Measurements from ENCODE around the gene C2orf76.
A peak's percentile ranks its signal among the peaks of the same experiment; 100 is the strongest.
"Not testable (repeated sequence)": the region's sequence is repeated elsewhere in the genome, so short reads cannot be mapped to it uniquely, and the experiment has no call there.

Gene C2orf76

DNA sequence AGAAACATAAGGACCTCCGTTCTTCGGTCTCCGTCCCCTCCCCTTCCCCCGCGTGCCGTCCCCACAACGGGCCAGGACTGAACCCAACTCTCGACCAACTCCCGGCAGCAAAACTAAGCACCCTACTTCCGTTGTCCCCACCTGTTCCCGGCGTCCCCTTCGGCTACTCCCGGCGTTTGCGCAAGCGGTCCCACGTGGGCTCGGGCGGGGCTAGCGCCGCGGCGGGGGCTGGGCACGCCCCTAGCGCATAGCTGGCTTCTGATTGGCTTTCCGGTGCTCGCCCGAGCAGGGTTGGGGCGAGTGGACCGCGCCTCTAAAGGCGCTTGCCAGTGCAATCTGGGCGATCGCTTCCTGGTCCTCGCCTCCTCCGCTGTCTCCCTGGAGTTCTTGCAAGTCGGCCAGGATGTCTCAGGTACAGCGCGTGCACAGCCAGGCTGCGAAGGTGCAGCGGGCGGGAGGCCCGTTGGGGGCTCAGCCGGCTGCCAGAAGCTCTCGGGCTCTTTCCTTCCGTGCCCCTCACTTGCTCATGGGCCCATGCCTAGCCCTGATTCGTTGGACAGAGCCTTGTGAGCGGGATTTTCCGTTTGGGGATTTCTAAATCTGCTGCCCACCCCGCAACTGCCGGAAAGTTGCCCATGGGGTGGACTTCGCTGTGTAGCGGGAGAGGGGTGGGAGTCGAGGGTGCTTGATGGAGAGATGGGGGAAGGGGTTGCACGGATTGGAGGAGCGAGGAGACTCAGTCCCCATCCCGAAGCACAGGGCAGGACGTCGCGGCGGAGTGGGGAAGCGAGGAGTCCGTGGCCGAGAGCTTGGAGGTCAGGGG lies at the start of gene C2orf76, which contains the start of gene DBI:
Gene C2orf76, minus strand, starts transcription at position 186 of the 823 bp plus-strand sequence. CDS start 26,875 bp downstream, outside the sequence.
Gene DBI, plus strand, starts transcription at position 329 of the 823 bp plus-strand sequence. Its CDS starts 75 bp downstream, at position 404.
- peak; percentile 77 to 87 (median 82) for DNase-seq (ENCODE audit: low read depth in 3 of 3)

DNA sequence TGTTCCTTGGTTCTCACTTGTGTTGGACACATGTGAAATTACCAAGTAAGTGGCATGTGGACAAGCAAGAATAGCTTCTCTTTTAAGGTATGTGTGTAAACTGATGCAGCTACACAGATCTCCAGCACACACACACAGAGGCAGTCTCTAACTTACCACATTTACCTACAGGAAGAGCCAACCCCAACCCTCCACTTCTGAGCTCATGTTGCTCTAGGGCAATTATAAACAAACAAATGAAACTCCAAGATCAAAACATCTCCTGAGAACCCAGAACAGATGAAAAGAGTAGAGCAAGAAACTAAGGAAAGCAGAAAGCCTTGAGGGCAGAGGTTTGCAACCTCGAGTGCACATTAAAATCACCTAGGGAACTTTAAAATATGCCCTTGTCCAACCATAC lies 49.0 kb upstream of the C2orf76 start:
- DNase-seq (ENCODE audit: low read depth in 3 of 3) = no peak

DNA sequence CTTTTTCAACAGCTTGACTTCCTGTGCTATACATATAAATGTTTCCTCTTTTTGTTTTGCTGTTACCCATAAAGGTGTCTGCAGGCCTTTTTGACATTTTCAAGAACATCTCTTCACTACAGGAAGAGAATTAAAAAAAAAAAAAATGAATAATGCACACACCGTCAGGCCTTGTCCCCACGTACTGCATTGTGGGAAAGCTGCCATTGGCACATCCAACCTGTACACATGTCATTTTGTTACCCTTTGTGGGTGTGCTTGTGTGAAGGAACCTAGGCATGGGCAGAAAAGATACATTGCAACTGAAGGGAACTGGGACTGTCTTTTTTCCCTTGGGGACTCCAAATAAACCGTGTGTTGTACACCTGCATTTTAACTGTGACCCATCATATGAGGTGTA lies 48.3 kb upstream of the C2orf76 start:
- no peak for DNase-seq (ENCODE audit: low read depth in 3 of 3)

DNA sequence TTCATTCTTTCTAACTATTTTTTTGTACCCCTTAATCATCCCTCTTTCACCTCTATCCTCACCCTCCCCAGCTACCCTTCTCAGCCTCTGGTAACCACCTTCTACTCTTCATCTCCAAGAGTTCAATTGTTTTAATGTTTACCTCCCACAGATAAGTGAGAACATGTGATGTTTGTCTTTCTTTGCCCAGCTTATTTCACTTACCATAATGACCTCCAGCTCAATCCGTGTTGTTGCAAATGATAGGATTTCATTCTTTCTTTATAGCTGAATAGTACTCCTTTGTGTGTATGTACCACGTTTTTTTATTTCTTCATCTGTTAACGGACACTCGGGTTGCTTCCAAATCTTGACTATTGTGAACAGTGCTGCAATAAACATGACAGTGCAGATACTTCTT lies 42.9 kb upstream of the C2orf76 start:
- DNase-seq (ENCODE audit: low read depth in 3 of 3) = no peak

- DNase-seq (ENCODE audit: low read depth in 3 of 3) = no peak
Observed at GRCh38 chr2:119408221-119408619, 41.6 kb upstream of the C2orf76 start.

- DNase-seq (ENCODE audit: low read depth in 3 of 3) = no peak
Observed at GRCh38 chr2:119407430-119408220, 41.0 kb upstream of the C2orf76 start.

- DNase-seq (ENCODE audit: low read depth in 3 of 3) = no peak
Observed at GRCh38 chr2:119405151-119405550, 38.5 kb upstream of the C2orf76 start.

DNA sequence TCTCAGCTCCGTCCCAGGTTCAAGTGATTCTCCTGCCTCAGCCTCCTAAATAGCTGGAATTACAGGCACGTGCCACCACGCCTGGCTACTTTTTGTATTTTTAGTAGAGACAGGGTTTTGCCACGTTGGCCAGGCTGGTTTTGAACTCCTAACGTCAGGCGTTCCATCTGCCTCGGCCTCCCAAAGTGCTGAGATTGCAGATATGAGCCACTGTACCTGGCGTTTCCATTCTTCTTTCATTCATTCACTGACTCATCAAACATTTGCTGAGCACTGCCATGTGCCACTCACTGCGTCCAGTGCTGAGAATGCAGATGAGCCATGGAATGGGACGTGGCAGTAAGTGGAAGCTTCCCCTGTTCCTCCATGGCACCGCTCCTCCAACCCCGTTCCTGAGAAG lies 37.0 kb upstream of the C2orf76 start:
- DNase-seq (ENCODE audit: low read depth in 3 of 3) = not testable (repeated sequence)

- DNase-seq (ENCODE audit: low read depth in 3 of 3) = no peak
Observed at GRCh38 chr2:119402645-119403560, 36.3 kb upstream of the C2orf76 start.

- DNase-seq (ENCODE audit: low read depth in 3 of 3) = no peak
Observed at GRCh38 chr2:119402106-119402505, 35.5 kb upstream of the C2orf76 start.

- no peak for DNase-seq (ENCODE audit: low read depth in 3 of 3)
Observed at GRCh38 chr2:119397196-119397595, 30.6 kb upstream of the C2orf76 start.

DNA sequence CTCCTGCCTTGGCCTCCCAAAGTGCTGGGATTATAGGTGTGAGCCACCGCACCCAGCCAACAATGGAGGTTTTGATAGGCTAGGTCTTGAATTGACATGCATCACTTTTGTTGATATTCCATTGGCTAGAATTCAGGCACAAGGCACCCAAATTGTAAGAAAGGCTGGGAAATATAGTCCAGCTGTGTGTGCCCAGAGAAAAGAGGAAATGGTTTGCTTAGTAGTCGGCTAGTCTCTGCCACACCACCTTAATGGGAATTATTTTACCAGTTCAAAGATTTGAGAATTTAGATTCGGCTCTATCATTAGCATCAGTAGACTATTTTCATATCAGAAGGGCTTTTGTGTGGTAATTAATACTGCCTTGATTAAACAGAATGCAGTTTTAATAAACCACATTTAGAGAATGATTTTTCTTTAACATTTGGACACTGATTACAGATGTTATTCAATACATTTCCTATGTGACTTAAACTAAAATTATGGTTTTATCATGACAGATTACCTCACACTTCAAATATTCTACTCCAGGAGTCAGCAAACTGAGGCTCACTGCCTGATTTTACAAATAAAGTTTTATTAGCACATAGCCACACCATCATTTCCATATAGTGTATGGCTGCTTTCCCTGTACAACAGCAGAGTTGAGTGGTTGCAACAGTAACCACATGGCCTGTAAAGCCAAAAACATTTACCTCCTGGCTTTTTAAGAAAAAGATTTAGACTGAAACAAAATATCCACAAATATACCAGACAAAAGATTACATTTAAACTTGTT lies 27.5 kb upstream of the C2orf76 start:
- DNase-seq (ENCODE audit: low read depth in 3 of 3) = no peak

DNA sequence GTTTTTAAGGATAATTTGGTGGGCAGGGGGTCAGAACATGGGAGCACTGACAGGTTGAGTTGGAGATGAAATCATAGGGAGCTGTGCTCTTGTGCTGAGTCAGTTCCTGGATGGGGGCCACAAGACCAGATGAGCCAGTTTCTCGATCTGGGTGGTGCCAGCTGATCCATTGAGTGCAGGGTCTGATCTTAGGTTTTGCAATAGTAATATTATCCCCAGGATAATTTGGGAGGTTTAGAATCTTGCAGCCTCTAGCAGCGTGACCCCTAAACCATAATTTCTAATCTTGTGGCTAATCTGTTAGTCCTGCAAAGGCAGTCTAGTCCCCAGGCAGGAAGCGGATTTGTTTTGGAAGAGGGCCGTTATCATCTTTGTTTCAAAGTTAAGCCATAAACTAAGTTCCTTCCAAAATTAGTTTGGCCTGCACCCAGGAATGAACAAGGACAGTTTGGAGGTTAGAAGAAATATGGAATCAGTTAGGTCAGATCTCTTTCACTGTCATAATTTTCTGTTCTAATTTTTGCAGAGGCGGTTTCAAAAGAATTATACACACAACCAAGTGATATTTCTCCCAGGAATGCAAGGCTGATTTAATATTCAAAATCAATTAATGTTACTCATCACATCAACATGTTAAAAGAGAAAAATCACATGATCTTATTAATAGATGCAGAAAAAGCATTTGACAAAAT lies 23.1 kb upstream of the C2orf76 start:
- no peak for DNase-seq (ENCODE audit: low read depth in 3 of 3)

GRCh38 chr2:119387381-119388129 lies 20.9 kb upstream of the C2orf76 start:
- DNase-seq (ENCODE audit: low read depth in 3 of 3) = peak in 1 of 3 experiments; percentile 18

DNA sequence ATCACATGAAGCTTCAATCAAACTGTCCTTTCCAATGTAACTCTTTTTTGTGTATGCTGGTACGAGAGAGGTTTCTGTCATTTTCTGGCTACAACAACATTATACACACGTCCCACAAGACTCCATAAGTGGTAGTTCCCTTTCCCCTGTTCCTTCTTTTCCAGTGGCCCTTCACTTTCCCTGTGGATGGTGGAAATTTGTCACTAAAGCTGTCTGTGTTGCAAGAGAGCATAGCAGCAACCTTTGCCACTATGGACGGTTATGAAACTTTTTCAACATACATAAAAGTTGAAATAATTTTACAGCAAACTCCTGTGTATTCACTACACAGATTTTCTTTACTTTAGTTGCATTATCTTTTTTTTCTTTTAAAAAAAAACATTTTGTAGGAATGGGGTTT lies 18.8 kb upstream of the C2orf76 start:
- DNase-seq (ENCODE audit: low read depth in 3 of 3) = no peak

GRCh38 chr2:119384971-119385370 lies 18.3 kb upstream of the C2orf76 start:
- no peak for DNase-seq (ENCODE audit: low read depth in 3 of 3)

DNA sequence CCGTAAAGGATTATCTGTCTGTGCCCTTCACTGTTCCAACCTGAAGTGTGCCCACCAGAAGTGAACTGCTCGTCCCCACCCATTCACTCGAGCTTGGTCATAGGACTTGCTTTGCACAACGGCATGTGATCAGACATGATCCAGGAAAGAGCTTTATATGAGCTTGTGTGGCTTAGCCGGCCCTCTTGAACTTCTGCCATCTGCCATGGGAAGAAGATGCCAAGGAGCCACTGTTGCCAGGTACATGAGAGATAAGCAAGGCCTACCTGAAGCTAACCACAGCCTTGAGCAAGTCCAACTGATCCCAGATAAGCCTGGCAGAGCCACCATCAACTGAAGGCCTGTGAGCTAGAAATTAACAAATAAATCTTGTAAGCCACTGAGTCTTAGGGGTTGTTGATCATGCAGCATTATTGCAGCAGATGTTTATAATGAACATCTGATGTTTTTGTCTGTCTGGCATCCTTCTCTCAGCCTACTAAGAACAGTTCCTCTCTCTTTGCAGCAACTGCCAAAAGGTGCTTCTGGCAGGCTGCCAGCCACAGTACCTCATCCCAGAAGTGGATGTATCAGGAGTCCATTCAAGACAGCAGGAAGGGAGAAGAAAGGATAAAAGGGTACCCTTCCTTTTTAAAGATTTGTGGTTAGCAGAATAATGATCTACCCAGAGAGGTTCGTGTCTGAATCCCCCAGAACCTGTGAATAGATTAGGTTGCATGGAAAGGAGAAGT lies 16.9 kb upstream of the C2orf76 start:
- DNase-seq (ENCODE audit: low read depth in 3 of 3) = no peak

GRCh38 chr2:119378566-119378965 lies 11.9 kb upstream of the C2orf76 start:
- DNase-seq (ENCODE audit: low read depth in 3 of 3) = no peak

GRCh38 chr2:119377993-119378345 lies 11.3 kb upstream of the C2orf76 start:
- no peak for DNase-seq (ENCODE audit: low read depth in 3 of 3)

Measured in stimulated activated CD4-positive, alpha-beta T cell treated with anti-CD3 and anti-CD28 coated beads, TNF-alpha, amount 100 ng/mL, for 4 hours (primary cell).